Measurements from ENCODE around the gene ZDHHC11.
"Not testable (repeated sequence)": the region's sequence is repeated elsewhere in the genome, so short reads cannot be mapped to it uniquely, and the experiment has no call there.

The ZDHHC11 gene

GRCh38 chr5:747303-747844, 103.4 kb downstream of the ZDHHC11 start:
- DNase-seq (ENCODE audit: low spot score): not testable (repeated sequence)

DNA sequence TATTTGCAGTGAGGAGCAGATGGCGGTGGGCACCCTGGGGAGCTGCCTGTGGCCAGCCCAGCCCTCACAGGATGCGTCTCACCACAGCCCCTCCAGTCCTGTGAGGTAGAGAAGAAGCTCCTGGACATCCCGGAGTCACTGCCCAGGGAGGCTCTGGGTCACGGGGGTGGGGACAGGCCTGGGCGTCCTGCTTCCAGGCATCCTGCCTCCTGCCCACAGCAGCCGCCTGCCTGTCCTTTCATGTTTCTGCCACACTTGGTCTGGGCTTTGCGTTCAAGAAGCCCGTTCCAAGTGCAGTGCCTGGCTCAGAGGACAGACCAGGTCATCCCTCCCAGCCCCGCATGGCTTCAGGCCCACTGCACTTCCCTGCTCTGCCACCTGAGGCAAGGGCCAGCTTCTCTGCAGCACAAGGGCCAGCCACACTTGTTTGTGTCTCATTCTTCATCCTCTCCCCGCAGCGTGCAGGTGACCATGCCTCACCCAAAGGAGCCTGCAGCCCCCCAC, 104.5 kb downstream of the ZDHHC11 start:
- DNase-seq (ENCODE audit: low spot score): no peak
